NCI-H460 (cell line): ENCODE measurements around the gene DPAGT1. TPM values are rescaled to one million over a fixed set of nuclear protein-coding genes. Genes with fewer than 3 reads are reported as not detected.
A peak's percentile ranks its signal among the peaks of the same experiment; 100 is the strongest.

ENCODE experiments used
- DNase-seq: peaks from one replicate; pipeline ENCODE4 v3.0.0-alpha.2; 2016; ENCODE audit warnings: low read depth; ENCODE audit errors: extremely low read depth
- total RNA-seq: library from RNA; depleted of rRNA; stranded (reverse); fragments of >200 nt; shearing (Covaris generic); gene quantifications from 2 replicates; pipeline ENCODE4 v1.2.3, GENCODE V29; 2014

The DPAGT1 gene
- total RNA-seq, 1 experiment from 2014 or later, result 44.0 TPM

GRCh38 chr11:119095066-119095880, 6.4 kb downstream of the DPAGT1 start:
- DNase-seq, result peak; percentile 99

GRCh38 chr11:119094816-119095065, 6.9 kb downstream of the DPAGT1 start:
- DNase-seq, result peak; percentile 68

GRCh38 chr11:119093942-119094815, 7.5 kb downstream of the DPAGT1 start:
- no peak for DNase-seq

GRCh38 chr11:119092880-119093842, 8.5 kb downstream of the DPAGT1 start:
- no peak for DNase-seq

GRCh38 chr11:119091966-119092879, 9.4 kb downstream of the DPAGT1 start:
- no peak for DNase-seq

GRCh38 chr11:119091178-119091577, 10.5 kb downstream of the DPAGT1 start:
- DNase-seq, result no peak

GRCh38 chr11:119089319-119089718, 12.3 kb downstream of the DPAGT1 start:
- no peak for DNase-seq

- no peak for DNase-seq
Observed at GRCh38 chr11:119088406-119088805, 13.2 kb downstream of the DPAGT1 start.

- no peak for DNase-seq
Observed at GRCh38 chr11:119087747-119088241, 13.9 kb downstream of the DPAGT1 start.

GRCh38 chr11:119087123-119087522, 14.5 kb downstream of the DPAGT1 start:
- no peak for DNase-seq

- no peak for DNase-seq
Observed at GRCh38 chr11:119085437-119085847, 16.2 kb downstream of the DPAGT1 start.

GRCh38 chr11:119084663-119085436, 16.8 kb downstream of the DPAGT1 start, which contains the start of gene HMBS:
Gene HMBS, plus strand, starts transcription at chr11:119084881. Its CDS starts 153 bp downstream, at chr11:119085034.
- peak; percentile 82 for DNase-seq

GRCh38 chr11:119081682-119082260, 19.9 kb downstream of the DPAGT1 start:
- no peak for DNase-seq

GRCh38 chr11:119078675-119079420, 22.8 kb downstream of the DPAGT1 start:
- DNase-seq, result no peak

- no peak for DNase-seq
Observed at GRCh38 chr11:119077839-119078238, 23.8 kb downstream of the DPAGT1 start.

- peak; percentile 88 for DNase-seq
Observed at GRCh38 chr11:119067371-119068222, 34.1 kb downstream of the DPAGT1 start, which contains the start of gene VPS11. Gene VPS11, plus strand, starts transcription at chr11:119067818. Its CDS starts 6 bp downstream, at chr11:119067824.
